GM19438 (cell line): ENCODE measurements around the gene PIGT.
"Not testable (repeated sequence)": the region's sequence is repeated elsewhere in the genome, so short reads cannot be mapped to it uniquely, and the experiment has no call there.

Experiments
- ATAC-seq: cut with Tn5 transposase; IDR thresholded peaks from one replicate; pipeline ENCODE4 v1.9.1; 2021; ENCODE audit warnings: low read depth; ENCODE audit not compliant: unreplicated experiment

Gene PIGT

DNA sequence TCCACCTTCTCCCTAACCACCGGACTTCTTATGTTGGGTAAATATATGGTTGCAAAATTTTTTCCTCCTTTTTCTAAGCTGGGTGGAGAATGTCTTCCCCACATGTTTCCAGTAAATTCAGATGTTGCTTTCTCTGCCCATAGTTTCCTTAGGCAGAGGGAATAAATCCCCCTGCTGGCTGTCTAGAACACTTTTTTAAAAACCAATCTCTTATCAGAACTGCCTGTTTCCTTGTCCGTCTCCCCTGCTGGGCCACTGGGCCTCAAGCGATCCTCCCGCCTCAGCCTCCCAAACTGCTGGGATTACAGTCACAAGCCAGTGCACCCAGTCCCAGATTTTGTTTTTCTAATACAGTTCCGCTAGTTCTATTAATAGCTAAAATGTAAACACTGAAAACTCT, 43.7 kb downstream of the PIGT start:
- ATAC-seq, result no peak

GRCh38 chr20:45461225-45461624, 45.3 kb downstream of the PIGT start:
- no peak for ATAC-seq

- no peak for ATAC-seq
These were observed 47.0 kb downstream of the PIGT start for GRCh38 chr20:45462711-45463509.

DNA sequence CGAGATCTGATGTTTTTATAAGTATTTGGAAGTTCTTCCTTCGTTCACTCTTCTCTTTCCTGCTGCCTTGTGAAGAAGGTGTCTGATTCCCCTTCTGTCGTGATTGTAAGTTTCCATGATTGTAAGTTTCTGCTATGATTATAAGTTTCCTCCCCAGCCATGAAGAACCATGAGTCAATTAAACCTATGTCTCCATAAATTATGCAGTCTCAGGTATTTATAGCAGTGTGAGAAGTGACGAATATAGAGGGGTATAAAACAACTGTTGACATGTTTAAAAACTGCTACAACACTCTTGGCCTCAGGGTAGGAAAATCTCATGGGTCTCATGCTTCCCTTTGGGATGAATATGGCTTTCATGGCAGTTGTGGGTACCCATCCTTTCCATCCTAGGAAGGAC, 47.8 kb downstream of the PIGT start:
- no peak for ATAC-seq

DNA sequence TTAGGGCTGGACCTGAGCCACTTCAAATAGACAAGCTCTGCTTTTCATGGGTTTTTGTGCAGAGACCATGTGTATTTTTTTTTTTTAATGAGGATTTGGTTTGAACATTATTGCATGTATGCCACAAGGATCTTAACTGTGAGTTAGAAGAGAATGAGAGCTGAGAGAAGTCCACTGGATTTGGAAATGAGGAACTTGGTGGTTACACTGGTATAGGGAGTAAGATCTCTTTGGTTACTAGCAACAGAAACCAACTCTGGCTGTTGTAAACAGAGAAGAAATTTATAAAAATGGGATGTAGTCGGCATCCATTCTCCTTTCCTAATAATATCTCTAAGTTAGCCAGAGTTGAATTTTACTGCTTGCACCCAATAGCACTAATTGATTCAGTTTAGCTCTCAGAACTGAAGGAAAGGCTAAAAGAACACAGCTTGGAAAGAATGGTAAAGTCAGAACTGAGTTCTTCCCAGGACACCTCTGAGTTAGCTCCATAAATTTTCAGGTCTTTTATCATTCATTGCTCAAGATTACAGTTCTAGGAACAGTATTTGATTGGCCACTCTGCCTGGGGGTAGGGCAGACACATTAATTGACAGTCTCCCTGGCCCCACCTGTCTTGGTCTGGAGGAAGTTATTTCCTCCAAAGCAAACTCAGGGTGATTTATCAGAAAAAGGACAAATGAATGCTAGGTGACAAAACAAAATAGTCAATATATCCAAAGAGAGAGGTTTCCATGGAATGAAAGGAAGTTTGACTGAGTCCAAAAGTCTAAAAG, 49.7 kb downstream of the PIGT start:
- no peak for ATAC-seq

GRCh38 chr20:45467172-45467571, 51.2 kb downstream of the PIGT start:
- ATAC-seq, result no peak

- no peak for ATAC-seq
These were observed 51.9 kb downstream of the PIGT start for GRCh38 chr20:45467861-45468260.

GRCh38 chr20:45469336-45470261, 53.7 kb downstream of the PIGT start, which contains the start of gene WFDC2:
TSS of gene WFDC2 (plus strand) at chr20:45469753. CDS start at chr20:45469782, 29 bp downstream.
- ATAC-seq, result no peak

DNA sequence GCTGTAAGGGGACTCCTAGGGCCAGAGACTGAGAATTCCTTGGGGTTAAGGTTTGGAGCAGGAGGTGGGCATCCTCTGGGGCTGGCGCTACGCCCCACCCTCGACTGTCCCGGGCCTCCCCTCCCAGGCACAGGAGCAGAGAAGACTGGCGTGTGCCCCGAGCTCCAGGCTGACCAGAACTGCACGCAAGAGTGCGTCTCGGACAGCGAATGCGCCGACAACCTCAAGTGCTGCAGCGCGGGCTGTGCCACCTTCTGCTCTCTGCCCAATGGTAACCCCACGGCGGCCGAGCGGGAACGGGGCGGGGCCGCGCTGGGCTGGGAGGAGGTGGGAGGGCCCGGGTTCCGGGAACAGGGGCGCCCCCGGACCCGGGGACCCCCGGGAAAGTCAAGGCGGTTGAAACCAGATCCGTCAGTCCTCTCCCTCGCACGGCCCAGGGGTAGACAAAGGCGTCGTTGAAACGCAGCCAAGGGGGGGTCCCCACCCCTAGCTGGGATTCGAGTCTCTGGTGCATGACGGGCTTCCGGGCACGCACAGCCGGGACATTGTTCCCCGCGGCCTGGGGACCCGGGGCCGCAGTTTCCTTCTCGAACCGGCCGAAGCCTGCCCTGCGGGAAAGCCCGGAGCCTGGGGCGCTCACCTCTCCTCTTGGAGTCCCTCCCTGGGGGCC, 54.5 kb downstream of the PIGT start:
- peak; percentile 65 for ATAC-seq

DNA sequence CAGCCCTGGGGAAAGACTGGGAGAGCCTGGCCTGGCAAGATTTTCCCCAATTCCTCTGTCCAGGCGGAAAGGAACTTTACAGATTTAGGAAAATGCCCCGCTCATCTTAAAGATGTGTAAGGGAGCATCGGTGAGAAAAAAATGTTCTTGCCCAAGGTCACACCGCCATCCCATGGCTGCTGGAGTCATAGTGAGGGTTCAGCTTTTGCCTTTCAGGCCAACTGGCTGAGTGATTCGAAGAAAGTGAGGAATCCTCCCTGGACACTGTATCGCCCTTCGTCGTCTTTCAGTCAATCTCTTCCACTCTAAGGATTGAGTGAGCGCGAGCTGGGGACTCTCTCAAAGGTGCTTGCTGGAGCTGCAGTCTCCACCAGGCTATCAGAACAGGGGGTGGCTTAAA, 55.0 kb downstream of the PIGT start:
- no peak for ATAC-seq

- not testable (repeated sequence) for ATAC-seq
These were observed 56.3 kb downstream of the PIGT start for GRCh38 chr20:45472286-45472685.
